ENCODE results near the gene TNFAIP8L2.
A peak's percentile ranks its signal among the peaks of the same experiment; 100 is the strongest.

Gene TNFAIP8L2

GRCh38 chr1:151166505-151166956, 10.1 kb downstream of the TNFAIP8L2 start:
- Histone ChIP-seq H3K4me3 (ENCODE audit: low read length) (peak overlapping the region; percentile 86), H3K4me2 (ENCODE audit: low read depth, low read length) (peak overlapping the region; percentile 86), H3K4me1 (ENCODE audit: low read length) (peaks cover 7% of the 10 kb centered on the region), H2AFZ (ENCODE audit: low read length) (peak overlapping the region; percentile 80), H3K36me3 (replicated peaks; ENCODE audit: insufficient read depth, low read length) (no peaks in the 10 kb centered on the region), H3K79me2 (ENCODE audit: low read length) (peaks cover 30% of the 10 kb centered on the region), H3K27ac (ENCODE audit: low read length) (peak overlapping the region; percentile 51; the same call in 1 of the 2 replicates), H3K9ac (ENCODE audit: low read length) (peak overlapping the region; percentile 77), H4K20me1 (ENCODE audit: insufficient read depth, low read length) (no peaks in the 10 kb centered on the region), H3F3A (ENCODE audit: insufficient read depth, low read length) (peaks cover 4% of the 10 kb centered on the region), H3K27me3 (replicated peaks; ENCODE audit: insufficient read depth, low read length) (no peaks in the 10 kb centered on the region), H3K9me3 (replicated peaks; ENCODE audit: insufficient read depth, low read length) (no peaks in the 10 kb centered on the region), H3K9me2 (replicated peaks; ENCODE audit: insufficient read depth, low read length) (no peaks in the 10 kb centered on the region)
- peak; percentile 50 for DNase-seq
- no peak for TF ChIP-seq CTCF (IDR thresholded peaks at IDR 0.05; ENCODE audit: low read length)
- TF ChIP-seq EZH2phosphoT487 (IDR thresholded peaks at IDR 0.05; ENCODE audit: low read length), result no peak
- TF ChIP-seq EZH2 (optimal IDR thresholded peaks at IDR 0.05; ENCODE audit: low read depth, low read length), result no peak

- H3K9me3 ChIP-seq (replicated peaks; ENCODE audit: insufficient read depth, low read length), result no peaks in the 10 kb centered on the region
- H3F3A ChIP-seq (ENCODE audit: insufficient read depth, low read length), result peaks cover 4% of the 10 kb centered on the region
- no peak overlapping the region for H3K27ac ChIP-seq (ENCODE audit: low read length)
- H3K9ac ChIP-seq (ENCODE audit: low read length), result peak overlapping the region; percentile 77; the same call in 1 of the 2 replicates
- no peaks in the 10 kb centered on the region for H3K27me3 ChIP-seq (replicated peaks; ENCODE audit: insufficient read depth, low read length)
- H3K4me3 ChIP-seq (ENCODE audit: low read length), result peak overlapping the region; percentile 86
- no peaks in the 10 kb centered on the region for H3K9me2 ChIP-seq (replicated peaks; ENCODE audit: insufficient read depth, low read length)
- peak overlapping the region; percentile 86 for H3K4me2 ChIP-seq (ENCODE audit: low read depth, low read length)
- TF ChIP-seq EZH2 (optimal IDR thresholded peaks at IDR 0.05; ENCODE audit: low read depth, low read length) (no peak), EZH2phosphoT487 (IDR thresholded peaks at IDR 0.05; ENCODE audit: low read length) (no peak)
- no peaks in the 10 kb centered on the region for H3K36me3 ChIP-seq (replicated peaks; ENCODE audit: insufficient read depth, low read length)
- no peak for DNase-seq
- H2AFZ ChIP-seq (ENCODE audit: low read length), result 0 out of 2 replicates have a peak overlapping the region, but pooled peaks have one; percentile 80
- H3K4me1 ChIP-seq (ENCODE audit: low read length), result peaks cover 7% of the 10 kb centered on the region
- H4K20me1 ChIP-seq (ENCODE audit: insufficient read depth, low read length), result no peaks in the 10 kb centered on the region
- H3K79me2 ChIP-seq (ENCODE audit: low read length), result peaks cover 30% of the 10 kb centered on the region
These were observed 10.7 kb downstream of the TNFAIP8L2 start for GRCh38 chr1:151167116-151167515.

DNA sequence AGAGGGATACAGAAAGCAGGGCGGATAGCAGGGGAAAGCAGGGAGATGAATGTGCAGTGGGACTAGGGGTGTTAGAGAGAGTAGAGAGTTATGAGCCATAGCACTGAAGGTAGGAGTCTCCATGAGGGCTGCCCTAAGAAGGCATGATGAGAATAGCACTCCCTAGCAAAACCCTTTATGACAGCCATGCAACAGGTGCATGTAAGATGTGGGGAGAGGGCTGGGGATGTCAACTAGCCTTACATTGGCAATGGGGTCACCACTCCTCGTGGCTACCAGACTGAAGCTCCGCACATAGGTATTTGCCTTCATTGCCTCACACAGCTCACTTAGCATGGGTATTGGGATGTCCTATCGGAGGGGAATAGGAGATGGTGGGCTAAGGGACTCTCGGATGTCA, 14.7 kb downstream of the TNFAIP8L2 start:
- H2AFZ ChIP-seq (ENCODE audit: low read length), result no peak overlapping the region
- H3K4me2 ChIP-seq (ENCODE audit: low read depth, low read length), result no peak overlapping the region
- peaks cover 7% of the 10 kb centered on the region for H3K4me1 ChIP-seq (ENCODE audit: low read length)
- peaks cover 2% of the 10 kb centered on the region for H3F3A ChIP-seq (ENCODE audit: insufficient read depth, low read length)
- no peak overlapping the region for H3K27ac ChIP-seq (ENCODE audit: low read length)
- no peaks in the 10 kb centered on the region for H3K36me3 ChIP-seq (replicated peaks; ENCODE audit: insufficient read depth, low read length)
- H3K9me3 ChIP-seq (replicated peaks; ENCODE audit: insufficient read depth, low read length), result no peaks in the 10 kb centered on the region
- no peaks in the 10 kb centered on the region for H3K9me2 ChIP-seq (replicated peaks; ENCODE audit: insufficient read depth, low read length)
- H3K27me3 ChIP-seq (replicated peaks; ENCODE audit: insufficient read depth, low read length), result no peaks in the 10 kb centered on the region
- H3K4me3 ChIP-seq (ENCODE audit: low read length), result no peak overlapping the region
- TF ChIP-seq CTCF (IDR thresholded peaks at IDR 0.05; ENCODE audit: low read length), result no peak
- no peak for TF ChIP-seq EZH2 (optimal IDR thresholded peaks at IDR 0.05; ENCODE audit: low read depth, low read length)
- TF ChIP-seq EZH2phosphoT487 (IDR thresholded peaks at IDR 0.05; ENCODE audit: low read length), result no peak
- no peak overlapping the region for H3K9ac ChIP-seq (ENCODE audit: low read length)
- no peaks in the 10 kb centered on the region for H4K20me1 ChIP-seq (ENCODE audit: insufficient read depth, low read length)
- DNase-seq, result no peak
- H3K79me2 ChIP-seq (ENCODE audit: low read length), result peaks cover 13% of the 10 kb centered on the region

DNA sequence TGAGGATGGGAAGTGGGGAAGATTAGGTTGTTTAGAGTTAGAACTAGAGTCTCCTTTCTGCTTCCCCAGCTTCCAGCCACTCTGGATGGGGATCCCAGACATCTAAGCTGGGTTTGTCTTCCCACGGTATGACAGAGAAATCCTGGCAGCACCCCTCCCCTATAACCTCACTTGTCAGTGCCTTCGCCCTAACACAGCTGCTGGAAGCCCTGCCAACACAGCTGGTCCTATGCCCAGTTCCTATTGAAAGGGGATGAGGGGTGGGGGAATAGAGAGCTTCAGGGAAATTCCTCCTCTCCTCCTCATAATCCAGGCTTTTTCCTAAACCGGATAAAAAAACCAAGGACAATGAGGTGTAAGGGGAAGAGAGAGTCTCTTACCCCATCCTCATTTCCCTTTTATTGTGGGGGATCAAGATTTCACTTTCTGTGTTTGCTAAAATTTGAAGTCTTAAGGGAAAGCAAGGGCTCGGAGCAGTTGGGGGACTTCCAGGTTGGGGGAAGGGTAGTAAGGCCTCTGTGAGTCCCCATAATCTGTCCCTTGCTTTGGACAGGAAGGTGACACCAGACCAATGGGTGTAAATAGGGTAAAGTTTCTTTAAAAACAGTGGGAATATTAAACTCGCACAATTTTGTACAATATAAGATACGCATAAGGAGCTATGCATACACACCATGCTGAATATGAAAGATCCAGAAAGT, 18.7 kb downstream of the TNFAIP8L2 start:
- no peak for DNase-seq
- no peak overlapping the region for H3K9ac ChIP-seq (ENCODE audit: low read length)
- no peaks in the 10 kb centered on the region for H3K79me2 ChIP-seq (ENCODE audit: low read length)
- H3K4me2 ChIP-seq (ENCODE audit: low read depth, low read length), result no peak overlapping the region
- no peaks in the 10 kb centered on the region; the same call in 1 of the 2 replicates for H3F3A ChIP-seq (ENCODE audit: insufficient read depth, low read length)
- H4K20me1 ChIP-seq (ENCODE audit: insufficient read depth, low read length), result no peaks in the 10 kb centered on the region
- H2AFZ ChIP-seq (ENCODE audit: low read length), result no peak overlapping the region
- H3K9me2 ChIP-seq (replicated peaks; ENCODE audit: insufficient read depth, low read length), result no peaks in the 10 kb centered on the region
- TF ChIP-seq EZH2 (optimal IDR thresholded peaks at IDR 0.05; ENCODE audit: low read depth, low read length) (no peak), CTCF (IDR thresholded peaks at IDR 0.05; ENCODE audit: low read length) (no peak), EZH2phosphoT487 (IDR thresholded peaks at IDR 0.05; ENCODE audit: low read length) (no peak)
- H3K27ac ChIP-seq (ENCODE audit: low read length), result no peak overlapping the region
- H3K4me3 ChIP-seq (ENCODE audit: low read length), result no peak overlapping the region
- no peaks in the 10 kb centered on the region for H3K27me3 ChIP-seq (replicated peaks; ENCODE audit: insufficient read depth, low read length)
- H3K9me3 ChIP-seq (replicated peaks; ENCODE audit: insufficient read depth, low read length), result no peaks in the 10 kb centered on the region
- H3K4me1 ChIP-seq (ENCODE audit: low read length), result no peaks in the 10 kb centered on the region
- peaks cover 5% of the 10 kb centered on the region; the same call in 1 of the 2 replicates for H3K36me3 ChIP-seq (replicated peaks; ENCODE audit: insufficient read depth, low read length)

Data from MM.1S (cell line).